GM19351 (cell line): ENCODE results near the gene AKAP9.
"Not testable (repeated sequence)": the region's sequence is repeated elsewhere in the genome, so short reads cannot be mapped to it uniquely, and the experiment has no call there.

Experiments used
- ATAC-seq: cut with Tn5 transposase; IDR thresholded peaks from one replicate; pipeline ENCODE4 v1.9.1; 2021; ENCODE audit warnings: mild to moderate bottlenecking, moderate library complexity; ENCODE audit not compliant: unreplicated experiment

AKAP9 gene

DNA sequence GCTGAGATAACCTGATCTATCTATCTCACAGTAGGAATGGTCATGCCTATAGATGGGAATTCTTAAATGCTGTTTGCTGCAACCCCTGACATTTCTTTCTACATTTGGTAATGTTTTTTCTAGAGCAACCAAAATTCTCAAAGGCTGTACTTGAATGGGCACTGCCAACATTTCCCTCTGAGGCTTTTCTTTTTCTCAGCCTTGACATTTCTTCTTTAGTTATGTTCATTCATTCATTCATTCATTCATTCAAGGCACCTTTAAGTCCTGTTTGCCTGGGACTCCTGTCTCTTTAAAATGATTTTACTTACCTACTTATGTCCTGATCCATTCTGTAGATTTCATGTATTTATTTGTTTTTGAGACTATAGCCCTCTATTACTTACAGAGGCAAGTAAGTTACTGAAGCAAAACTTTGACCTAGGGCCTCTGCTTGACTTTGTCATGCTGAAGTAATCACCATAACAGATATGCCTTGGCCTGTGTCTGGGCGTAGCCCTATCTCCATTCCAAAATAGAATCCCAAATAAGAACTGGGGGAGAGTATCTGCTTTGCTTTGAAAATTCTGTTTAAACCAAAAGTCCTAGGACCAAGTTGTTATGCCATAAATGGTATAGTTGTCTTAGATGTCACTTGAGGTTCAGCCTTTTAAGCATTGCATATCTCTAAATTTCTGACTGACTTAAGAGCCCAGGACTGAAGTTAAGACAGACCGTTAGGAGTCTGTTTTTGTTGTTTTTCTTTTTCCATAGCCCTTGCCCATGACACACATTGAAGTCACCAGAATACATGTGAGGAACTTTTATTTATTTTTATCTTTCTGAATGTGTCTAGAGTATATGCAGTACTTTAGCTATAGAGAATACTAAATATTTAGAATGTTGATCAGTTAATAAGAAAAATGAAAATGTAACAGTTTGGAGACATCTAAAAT lies 59.2 kb downstream of the AKAP9 start:
- ATAC-seq: no peak

GRCh38 chr7:92002720-92003119 lies 62.1 kb downstream of the AKAP9 start:
- ATAC-seq: no peak

- no peak for ATAC-seq
These were observed 65.4 kb downstream of the AKAP9 start for GRCh38 chr7:92006046-92006445.

- no peak for ATAC-seq
These were observed 69.6 kb downstream of the AKAP9 start for GRCh38 chr7:92010215-92010614.

GRCh38 chr7:92013611-92014010 lies 72.9 kb downstream of the AKAP9 start:
- no peak for ATAC-seq

GRCh38 chr7:92020636-92021035 lies 80.0 kb downstream of the AKAP9 start:
- ATAC-seq: no peak

- ATAC-seq: no peak
These were observed 84.6 kb downstream of the AKAP9 start for GRCh38 chr7:92025260-92025659.

- ATAC-seq: not testable (repeated sequence)
These were observed 86.0 kb downstream of the AKAP9 start for GRCh38 chr7:92026635-92027034.

DNA sequence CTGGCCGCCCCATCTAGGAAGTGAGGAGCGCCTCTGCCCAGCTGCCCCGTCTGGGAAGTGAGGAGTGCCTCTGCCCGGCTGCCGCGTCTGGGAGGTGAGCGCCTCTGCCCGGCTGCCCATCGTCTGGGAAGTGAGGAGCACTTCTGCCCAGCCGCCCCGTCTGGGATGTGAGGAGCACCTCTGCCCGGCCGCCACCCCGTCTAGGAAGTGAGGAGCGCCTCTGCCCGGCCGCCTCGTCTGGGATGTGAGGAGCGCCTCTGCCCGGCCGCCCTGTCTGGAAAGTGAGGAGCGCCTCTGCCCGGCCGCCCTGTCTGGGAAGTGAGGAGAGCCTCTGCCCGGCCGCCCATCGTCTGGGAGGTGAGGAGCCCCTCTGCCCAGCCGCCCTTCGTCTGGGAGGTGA lies 86.5 kb downstream of the AKAP9 start:
- not testable (repeated sequence) for ATAC-seq

GRCh38 chr7:92028226-92028625 lies 87.6 kb downstream of the AKAP9 start:
- no peak for ATAC-seq

- no peak for ATAC-seq
These were observed 88.0 kb downstream of the AKAP9 start for GRCh38 chr7:92028686-92029085.

GRCh38 chr7:92034116-92034515 lies 93.5 kb downstream of the AKAP9 start:
- ATAC-seq: no peak

- ATAC-seq: no peak
These were observed 94.9 kb downstream of the AKAP9 start for GRCh38 chr7:92035576-92035975.

GRCh38 chr7:92039900-92040299 lies 99.2 kb downstream of the AKAP9 start:
- no peak for ATAC-seq

DNA sequence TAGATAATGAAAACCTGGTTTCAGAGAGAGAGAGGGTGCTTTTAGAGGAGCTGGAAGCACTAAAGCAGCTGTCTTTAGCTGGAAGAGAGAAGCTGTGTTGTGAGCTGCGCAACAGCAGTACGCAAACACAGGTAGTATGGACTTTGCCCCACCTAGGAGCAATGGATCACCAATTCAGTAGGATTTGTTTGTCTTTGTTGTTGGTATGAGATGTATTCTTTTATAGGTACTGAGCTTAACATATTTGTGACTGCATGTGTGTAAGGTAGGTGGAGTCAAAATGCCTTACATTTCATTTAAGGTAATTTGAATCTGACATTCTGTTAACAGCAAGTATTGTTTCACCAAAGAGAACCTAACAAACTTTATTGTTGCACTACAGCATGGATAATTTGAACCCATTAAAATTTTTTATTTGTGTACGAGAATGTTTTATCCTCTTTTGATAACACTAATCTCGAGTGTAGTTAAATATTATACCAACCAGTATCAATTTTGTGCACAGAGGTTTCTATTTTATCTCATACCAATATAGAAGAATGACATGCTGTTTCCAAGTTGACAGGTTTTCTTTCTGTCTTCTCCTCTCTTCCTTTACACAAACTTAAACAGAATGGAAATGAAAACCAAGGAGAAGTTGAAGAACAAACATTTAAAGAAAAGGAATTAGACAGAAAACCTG lies 101.5 kb downstream of the AKAP9 start:
- no peak for ATAC-seq

DNA sequence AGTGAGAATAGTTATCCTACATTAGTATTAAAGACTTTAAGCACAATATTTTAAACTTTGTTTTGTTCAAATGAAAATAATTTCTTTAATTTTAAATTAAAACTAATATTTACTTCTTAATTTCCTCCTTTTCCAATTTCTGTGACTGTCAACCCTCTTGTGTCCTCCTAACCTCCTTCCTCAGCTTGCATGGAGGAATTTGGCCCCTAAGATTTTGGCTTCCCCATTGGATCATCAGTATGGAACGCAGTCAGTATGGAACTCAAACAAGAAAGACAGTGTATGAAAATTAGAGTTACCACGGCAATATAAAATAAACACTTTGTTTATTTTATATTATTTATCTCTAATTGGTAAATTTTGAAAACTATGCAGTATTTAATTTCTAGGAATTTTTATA lies 102.4 kb downstream of the AKAP9 start:
- no peak for ATAC-seq

- ATAC-seq: no peak
These were observed 103.0 kb downstream of the AKAP9 start for GRCh38 chr7:92043637-92044036.

GRCh38 chr7:92044148-92044547 lies 103.5 kb downstream of the AKAP9 start:
- no peak for ATAC-seq

DNA sequence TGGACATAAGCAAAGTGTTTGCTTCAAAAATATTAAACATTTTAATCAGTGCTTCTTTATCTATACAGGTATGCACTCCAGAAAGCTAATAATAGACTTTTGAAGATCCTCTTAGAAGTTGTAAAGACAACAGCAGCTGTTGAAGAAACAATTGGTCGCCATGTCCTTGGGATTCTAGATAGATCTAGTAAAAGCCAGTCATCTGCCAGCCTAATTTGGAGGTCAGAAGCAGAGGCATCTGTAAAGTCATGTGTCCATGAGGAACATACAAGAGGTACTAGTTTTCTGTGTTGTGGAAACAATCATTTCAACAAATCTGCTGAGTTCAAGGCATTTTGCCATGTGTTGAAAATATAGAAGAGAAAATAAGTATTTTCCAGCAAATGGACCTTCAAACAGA lies 104.3 kb downstream of the AKAP9 start:
- ATAC-seq: no peak

GRCh38 chr7:92051655-92052054 lies 111.0 kb downstream of the AKAP9 start:
- no peak for ATAC-seq

DNA sequence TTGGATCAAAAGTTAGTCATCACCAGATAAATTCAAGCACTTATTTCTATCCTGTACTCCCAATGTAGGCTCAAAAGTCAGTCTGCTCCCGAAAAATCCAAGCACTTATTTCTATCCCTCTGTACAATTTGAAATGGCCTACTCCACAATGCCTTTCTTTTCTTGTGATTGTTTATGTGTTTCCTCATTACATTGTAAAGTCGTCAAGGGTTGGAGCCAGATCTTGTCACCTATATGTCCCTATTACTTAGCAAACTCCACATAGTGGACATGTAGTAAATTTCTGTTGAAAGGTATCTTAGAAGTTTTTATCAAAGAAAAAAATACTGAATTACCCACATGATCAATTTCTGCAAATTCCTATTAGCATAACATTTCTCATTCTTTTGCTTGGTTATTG lies 111.5 kb downstream of the AKAP9 start:
- no peak for ATAC-seq

GRCh38 chr7:92052684-92053083 lies 112.0 kb downstream of the AKAP9 start:
- no peak for ATAC-seq
